GF-D8 (cell line): Measurements from ENCODE around the gene GJD3.
"Not testable (repeated sequence)": the region's sequence is repeated elsewhere in the genome, so short reads cannot be mapped to it uniquely, and the experiment has no call there.

Experiments
- DNase-seq: peaks from one replicate; lab custom pipeline; 2025; lab: John Stamatoyannopoulos, UW

GJD3 gene

GRCh38 chr17:40364121-40364861 lies at the start of gene GJD3:
Gene GJD3, minus strand, starts transcription at chr17:40364737. Its CDS starts 922 bp downstream, at chr17:40363815.
- no peak for DNase-seq

- not testable (repeated sequence) for DNase-seq
These were observed 49.8 kb upstream of the GJD3 start for GRCh38 chr17:40414312-40414711.

GRCh38 chr17:40412880-40413279 lies 48.3 kb upstream of the GJD3 start:
- DNase-seq = no peak

- DNase-seq = no peak
These were observed 47.3 kb upstream of the GJD3 start for GRCh38 chr17:40411821-40412220.

- DNase-seq = no peak
These were observed 45.5 kb upstream of the GJD3 start for GRCh38 chr17:40410082-40410481.

- not testable (repeated sequence) for DNase-seq
These were observed 45.0 kb upstream of the GJD3 start for GRCh38 chr17:40409540-40409939.

GRCh38 chr17:40407460-40407859 lies 42.9 kb upstream of the GJD3 start:
- no peak for DNase-seq

- no peak for DNase-seq
These were observed 39.5 kb upstream of the GJD3 start for GRCh38 chr17:40404003-40404402.

GRCh38 chr17:40402668-40403067 lies 38.1 kb upstream of the GJD3 start:
- DNase-seq = no peak

GRCh38 chr17:40399185-40399584 lies 34.6 kb upstream of the GJD3 start:
- DNase-seq = no peak

- not testable (repeated sequence) for DNase-seq
These were observed 22.0 kb upstream of the GJD3 start for GRCh38 chr17:40386555-40386954.

- no peak for DNase-seq
These were observed 17.7 kb upstream of the GJD3 start for GRCh38 chr17:40382251-40382650.

- no peak for DNase-seq
These were observed 14.4 kb upstream of the GJD3 start for GRCh38 chr17:40378966-40379365.

- DNase-seq = no peak
These were observed 13.3 kb upstream of the GJD3 start for GRCh38 chr17:40377832-40378231.

GRCh38 chr17:40376541-40376940 lies 12.0 kb upstream of the GJD3 start:
- DNase-seq = not testable (repeated sequence)

- not testable (repeated sequence) for DNase-seq
These were observed 11.2 kb upstream of the GJD3 start for GRCh38 chr17:40375786-40376185.

- DNase-seq = no peak
These were observed 10.4 kb upstream of the GJD3 start for GRCh38 chr17:40374821-40375498.

GRCh38 chr17:40373999-40374398 lies 9.5 kb upstream of the GJD3 start:
- DNase-seq = no peak

- no peak for DNase-seq
These were observed 8.8 kb upstream of the GJD3 start for GRCh38 chr17:40373324-40373723.

GRCh38 chr17:40372644-40373043 lies 8.1 kb upstream of the GJD3 start:
- DNase-seq = not testable (repeated sequence)

GRCh38 chr17:40372031-40372430 lies 7.5 kb upstream of the GJD3 start:
- no peak for DNase-seq

- DNase-seq = no peak
These were observed 6.9 kb upstream of the GJD3 start for GRCh38 chr17:40371261-40371929.

- no peak for DNase-seq
These were observed 5.4 kb upstream of the GJD3 start for GRCh38 chr17:40369923-40370322.
